Neural cell (in vitro differentiated cells): ENCODE results near the gene KIFC1. TPM values are rescaled to one million over a fixed set of nuclear protein-coding genes. Genes with fewer than 3 reads are reported as not detected.
"Not testable (repeated sequence)": the region's sequence is repeated elsewhere in the genome, so short reads cannot be mapped to it uniquely, and the experiment has no call there.

Experiments used
- H2AFZ ChIP-seq: fragments of 200-600, 300-800 bp; sonication (generic), shearing (Covaris generic); 2 replicates; pipeline ENCODE4 v1.6.0; 2014; ENCODE audit warnings: low read depth, mild to moderate bottlenecking, antibody characterized with exemption, low read length, moderate library complexity
- H3F3A ChIP-seq: fragments of 200-600 bp; shearing (Covaris generic); 2 replicates; pipeline ENCODE4 v1.6.1; 2016; ENCODE audit warnings: mild to moderate bottlenecking, moderate library complexity, mixed read lengths, antibody characterized with exemption, low read length; ENCODE audit not compliant: insufficient read depth, poor library complexity, severe bottlenecking
- H3K27ac ChIP-seq: fragments of 200-600, 300-800 bp; sonication (generic), shearing (Covaris generic); 2 replicates; pipeline ENCODE4 v1.5.1; 2014; ENCODE audit warnings: mild to moderate bottlenecking, low read length, moderate library complexity
- H3K27me3 ChIP-seq: fragments of 300-800, 200-600 bp; sonication (generic), shearing (Covaris generic); 2 replicates; pipeline ENCODE4 v1.6.0; 2014; ENCODE audit warnings: mild to moderate bottlenecking, low read depth, low read length, moderate library complexity; ENCODE audit not compliant: insufficient read depth
- H3K36me3 ChIP-seq: fragments of 300-800, 200-600 bp; sonication (generic), shearing (Covaris generic); 2 replicates; pipeline ENCODE4 v1.5.1; 2014; ENCODE audit warnings: mild to moderate bottlenecking, antibody characterized with exemption, low read length, moderate library complexity; ENCODE audit not compliant: insufficient read depth
- H3K4me2 ChIP-seq: fragments of 300-800, 200-600 bp; sonication (generic), shearing (Covaris generic); 2 replicates; pipeline ENCODE4 v1.6.0; 2014; ENCODE audit warnings: mild to moderate bottlenecking, low read length
- H3K4me3 ChIP-seq: fragments of 300-800, 200-600 bp; sonication (generic), shearing (Covaris generic); 2 replicates; pipeline ENCODE4 v1.5.1; 2014; ENCODE audit warnings: mild to moderate bottlenecking, low read length, moderate library complexity
- H3K79me2 ChIP-seq: fragments of 200-600 bp; shearing (Covaris generic); replicated peaks from 2 replicates; pipeline ENCODE4 v1.6.0; 2014; ENCODE audit warnings: mild to moderate bottlenecking, low read length, moderate library complexity; ENCODE audit not compliant: insufficient read depth
- H3K9ac ChIP-seq: fragments of 300-800, 200-600 bp; sonication (generic), shearing (Covaris generic); 2 replicates; pipeline ENCODE4 v1.6.1; 2016; ENCODE audit warnings: mild to moderate bottlenecking, low read length, mixed read lengths
- H3K9me2 ChIP-seq: fragments of 200-600 bp; shearing (Covaris generic); 2 replicates; pipeline ENCODE4 v1.6.1; 2016; ENCODE audit warnings: mild to moderate bottlenecking, low read length, mixed read lengths; ENCODE audit not compliant: insufficient read depth
- H3K9me3 ChIP-seq: fragments of 200-600, 300-800 bp; sonication (generic), shearing (Covaris generic); 2 replicates; pipeline ENCODE4 v1.6.1; 2016; ENCODE audit warnings: mild to moderate bottlenecking, mixed run types, low read length, moderate library complexity, mixed read lengths
- H4K20me1 ChIP-seq: fragments of 200-600 bp; shearing (Covaris generic); 2 replicates; pipeline ENCODE4 v1.6.1; 2016; ENCODE audit warnings: mild to moderate bottlenecking, mixed run types; ENCODE audit not compliant: insufficient read depth
- CTCF ChIP-seq: fragments of 450-650 bp; IDR thresholded peaks from 2 replicates; pipeline ENCODE4 v1.5.1; 2014; ENCODE audit warnings: antibody characterized with exemption, mild to moderate bottlenecking, moderate library complexity; ENCODE audit not compliant: poor library complexity, severe bottlenecking
- EP300 ChIP-seq: fragments of 450-650 bp; conservative IDR thresholded peaks from 2 replicates; pipeline ENCODE4 v1.6.1; 2014; ENCODE audit warnings: antibody characterized with exemption, mild to moderate bottlenecking, moderate library complexity; ENCODE audit not compliant: poor library complexity, severe bottlenecking
- EZH2 ChIP-seq: fragments of 200-600, 300-800 bp; shearing (Covaris generic), sonication (generic); IDR thresholded peaks from 2 replicates; pipeline ENCODE4 v1.6.1; 2014; ENCODE audit warnings: antibody characterized with exemption, low read length, borderline replicate concordance, mild to moderate bottlenecking; ENCODE audit not compliant: insufficient read depth, poor library complexity, severe bottlenecking
- MXI1 ChIP-seq: fragments of 450-650 bp; conservative IDR thresholded peaks from 2 replicates; pipeline ENCODE4 v1.6.1; 2014; ENCODE audit warnings: antibody characterized with exemption, mild to moderate bottlenecking; ENCODE audit not compliant: poor library complexity, severe bottlenecking
- POLR2AphosphoS5 ChIP-seq: IDR thresholded peaks from 2 replicates; pipeline ENCODE4 v1.6.1; 2012
- RAD21 ChIP-seq: fragments of 450-650 bp; conservative IDR thresholded peaks from 2 replicates; pipeline ENCODE4 v1.6.1; 2014; ENCODE audit warnings: antibody characterized with exemption, mild to moderate bottlenecking, moderate library complexity
- REST ChIP-seq: IDR thresholded peaks from 2 replicates; pipeline ENCODE4 v1.6.1; 2012; ENCODE audit warnings: borderline replicate concordance
- SMC3 ChIP-seq: fragments of 450-650 bp; conservative IDR thresholded peaks from 2 replicates; pipeline ENCODE4 v1.6.1; 2014; ENCODE audit warnings: antibody characterized with exemption, mild to moderate bottlenecking, moderate library complexity; ENCODE audit not compliant: poor library complexity
- TAF1 ChIP-seq: IDR thresholded peaks from 2 replicates; pipeline ENCODE4 v1.6.1; 2012; ENCODE audit warnings: low read depth
- polyA minus RNA-seq: library from RNA; depleted of rRNA, polyadenylated mRNA; stranded (reverse); fragments of >200 nt; gene quantifications from 2 replicates; pipeline ENCODE4 v1.2.3, GENCODE V29; 2014
- polyA plus RNA-seq: library from polyadenylated mRNA; depleted of rRNA; stranded (reverse); fragments of >200 nt; gene quantifications from 2 replicates; pipeline ENCODE4 v1.2.3, GENCODE V29; 2014

KIFC1 gene
- polyA plus RNA-seq (0.52 and 2.1 TPM in 2 replicates), polyA minus RNA-seq (1.2 and 1.4 TPM in 2 replicates)

GRCh38 chr6:33391278-33391921 is at the start of gene KIFC1:
Gene KIFC1, plus strand, starts transcription at chr6:33391823. Its CDS starts 163 bp downstream, at chr6:33391986.
- Histone ChIP-seq H3K9ac (peak within 1 kb of the TSS; percentile 24), H3K9me2 (no peaks in the 10 kb centered on the region), H3F3A (no peaks in the 10 kb centered on the region), H3K36me3 (no peaks in the 10 kb centered on the region), H3K4me2 (peak within 1 kb of the TSS; percentile 54), H3K27ac (peak within 1 kb of the TSS; percentile 55), H3K4me3 (peak within 1 kb of the TSS; percentile 74), H3K27me3 (no peaks in the 10 kb centered on the region), H4K20me1 (no peaks in the 10 kb centered on the region), H3K79me2 (peaks cover 41% of the 10 kb centered on the region), H3K9me3 (no peaks in the 10 kb centered on the region), H2AFZ (peak within 1 kb of the TSS; percentile 27)
- TF ChIP-seq EZH2 (no peak), POLR2AphosphoS5 (peak; percentile 57), EP300 (peak; percentile 79), CTCF (peak; percentile 100), TAF1 (no peak), MXI1 (peak; percentile 98), REST (no peak), RAD21 (peak; percentile 82), SMC3 (peak; percentile 94)

- not testable (repeated sequence) for H3K9me2 ChIP-seq, H3K27me3 ChIP-seq, H3K9me3 ChIP-seq, H3K79me2 ChIP-seq, H3K4me3 ChIP-seq, H3K9ac ChIP-seq, H4K20me1 ChIP-seq, H3K27ac ChIP-seq, H3F3A ChIP-seq, H3K36me3 ChIP-seq, H2AFZ ChIP-seq, H3K4me2 ChIP-seq
Observed at GRCh38 chr6:33343606-33343952, 48.0 kb upstream of the KIFC1 start.
